Stimulated activated CD8-positive, alpha-beta memory T cell treated with anti-CD3 and anti-CD28 coated beads, Interleukin-2, amount 100 ng/mL, for 48 hours (primary cell): ENCODE measurements around the gene RERE.
"Not testable (repeated sequence)": the region's sequence is repeated elsewhere in the genome, so short reads cannot be mapped to it uniquely, and the experiment has no call there.

ENCODE experiments used
- DNase-seq, 2 donors: peaks; one replicate each; pipeline ENCODE4 v3.0.0-alpha.2; 2020; ENCODE audit warnings: low read depth in 2 of 2

The RERE gene

DNA sequence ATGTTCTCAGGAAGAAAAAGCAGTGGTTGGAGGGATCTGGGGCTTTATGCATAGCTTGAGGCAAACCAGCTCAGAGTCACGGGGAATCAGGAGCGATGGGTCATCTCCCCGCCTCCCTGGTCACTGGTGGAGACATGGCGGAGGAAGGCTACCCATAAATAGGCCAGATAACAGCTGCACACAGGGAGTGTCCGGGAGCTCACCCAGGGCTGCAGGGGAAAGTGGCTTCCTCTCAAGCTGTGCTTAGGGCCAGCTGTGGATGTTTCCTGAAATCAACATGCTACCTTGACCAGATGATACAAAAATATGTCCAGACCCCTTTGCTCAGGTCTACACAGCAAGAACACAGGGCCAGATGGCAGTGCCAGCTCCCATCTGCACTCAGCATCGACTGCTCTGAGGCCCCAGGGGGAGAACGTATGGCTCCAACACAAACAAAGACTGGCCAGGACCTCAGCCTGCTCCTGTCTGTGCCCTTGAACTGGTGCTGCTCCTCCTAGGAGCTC is 27.1 kb upstream of the RERE start:
- no peak for DNase-seq

DNA sequence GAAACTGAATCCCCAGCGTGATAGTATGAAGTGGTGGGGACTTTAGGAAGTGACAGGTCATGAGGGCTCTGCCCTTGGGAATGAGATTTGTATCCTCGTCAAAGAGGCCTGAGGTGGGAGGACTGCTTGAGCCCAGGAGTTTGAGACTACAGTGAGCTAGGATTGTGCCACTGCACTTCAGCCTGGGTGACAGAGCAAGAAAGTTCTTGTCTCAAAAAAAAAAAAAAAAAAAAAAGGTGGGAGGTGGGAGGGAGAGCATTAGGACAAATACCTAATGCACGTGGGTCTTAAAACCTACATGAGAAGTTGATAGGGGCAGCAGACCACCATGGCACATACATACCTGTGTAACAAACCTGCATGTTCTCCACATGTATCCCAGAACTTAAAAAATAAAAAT is 24.0 kb upstream of the RERE start:
- no peak for DNase-seq

DNA sequence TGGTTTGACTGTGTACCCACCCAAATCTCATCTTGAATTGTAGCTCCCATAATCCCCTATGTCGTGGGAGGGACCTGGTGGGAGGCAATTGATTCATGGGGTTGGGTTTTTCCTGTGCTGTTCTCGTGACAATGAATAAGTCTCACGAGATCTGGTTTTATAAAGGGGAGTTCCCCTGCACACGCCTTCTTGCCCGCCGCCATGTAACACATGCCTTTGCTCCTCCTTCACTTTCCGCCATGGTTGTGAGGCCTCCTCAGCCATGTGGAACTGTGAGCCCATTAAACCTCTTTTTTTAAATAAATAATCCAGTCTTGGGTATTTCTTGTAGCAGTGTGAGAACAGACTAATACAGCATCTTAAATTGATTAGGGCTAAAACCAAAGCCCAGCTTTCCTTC is 22.6 kb upstream of the RERE start:
- no peak for DNase-seq

DNA sequence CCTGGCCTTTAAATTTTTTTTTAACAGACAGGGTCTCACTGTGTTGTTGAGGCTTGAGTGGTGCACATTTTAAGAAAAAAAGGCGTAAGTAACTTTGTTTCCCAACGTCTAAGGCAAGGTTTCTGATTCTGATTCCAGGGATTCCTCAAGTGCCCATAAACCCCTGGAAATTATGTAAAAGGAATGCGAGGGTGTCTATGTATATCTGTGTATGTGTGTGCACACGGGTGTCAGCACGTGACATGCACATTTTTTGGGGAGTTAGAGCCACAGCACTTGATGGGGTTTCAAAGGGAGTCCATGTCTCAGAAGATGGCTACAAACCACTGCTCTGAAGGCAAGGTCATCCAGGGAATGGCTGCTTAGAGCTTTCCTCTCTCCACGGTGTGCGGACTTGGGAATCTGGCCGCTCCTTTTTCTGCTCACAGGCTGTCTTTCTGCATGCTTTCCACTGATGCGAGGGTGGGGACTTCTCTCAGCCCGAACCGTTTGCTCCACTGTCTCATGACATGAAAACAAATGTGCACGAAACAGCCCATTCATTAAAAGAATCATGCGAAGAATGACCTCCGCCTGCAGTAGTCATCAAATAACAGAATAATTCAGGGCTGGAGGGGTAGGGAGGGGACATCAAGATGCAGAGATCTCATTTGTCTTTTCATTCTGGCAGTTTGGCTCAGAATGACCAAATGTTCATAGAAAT is 18.7 kb upstream of the RERE start:
- no peak for DNase-seq

DNA sequence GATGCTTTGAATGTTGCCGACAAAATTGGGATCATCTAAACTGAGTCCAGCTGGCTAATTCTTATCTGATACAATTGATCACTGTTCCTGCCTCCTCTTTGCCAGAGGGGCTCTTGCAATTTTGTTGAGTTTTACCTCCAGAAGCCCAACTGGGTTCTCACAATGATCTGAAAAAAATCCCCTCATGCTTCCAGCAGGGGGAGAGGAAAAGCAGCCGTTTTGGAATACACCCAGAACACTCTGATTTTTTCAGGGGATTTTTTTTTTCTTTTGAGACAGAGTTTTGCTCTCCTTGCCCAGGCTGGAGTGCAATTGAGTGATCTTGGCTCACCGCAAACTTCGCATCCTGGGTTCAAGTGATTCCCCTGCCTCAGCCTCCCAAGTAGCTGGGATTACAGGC is 13.9 kb upstream of the RERE start:
- no peak for DNase-seq

DNA sequence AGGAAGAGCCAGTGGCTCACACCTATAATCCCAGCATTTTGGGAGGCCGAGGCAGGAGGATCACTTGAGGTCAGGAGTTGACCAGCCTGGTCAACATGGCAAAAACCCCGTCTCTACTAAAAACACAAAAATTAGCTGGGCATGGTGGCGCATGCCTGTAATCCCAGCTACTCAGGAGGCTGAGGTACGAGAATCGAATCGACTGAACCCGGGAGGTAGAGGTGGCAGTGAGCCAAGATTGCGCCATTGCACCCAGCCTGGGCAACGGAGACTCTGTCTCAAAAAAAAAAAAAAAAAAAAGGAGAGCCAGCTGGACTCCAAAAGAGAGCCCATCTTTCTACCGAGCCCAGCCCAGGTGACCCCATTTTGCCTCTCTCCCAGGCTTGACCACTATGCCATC is 13.3 kb upstream of the RERE start:
- not testable (repeated sequence) for DNase-seq

DNA sequence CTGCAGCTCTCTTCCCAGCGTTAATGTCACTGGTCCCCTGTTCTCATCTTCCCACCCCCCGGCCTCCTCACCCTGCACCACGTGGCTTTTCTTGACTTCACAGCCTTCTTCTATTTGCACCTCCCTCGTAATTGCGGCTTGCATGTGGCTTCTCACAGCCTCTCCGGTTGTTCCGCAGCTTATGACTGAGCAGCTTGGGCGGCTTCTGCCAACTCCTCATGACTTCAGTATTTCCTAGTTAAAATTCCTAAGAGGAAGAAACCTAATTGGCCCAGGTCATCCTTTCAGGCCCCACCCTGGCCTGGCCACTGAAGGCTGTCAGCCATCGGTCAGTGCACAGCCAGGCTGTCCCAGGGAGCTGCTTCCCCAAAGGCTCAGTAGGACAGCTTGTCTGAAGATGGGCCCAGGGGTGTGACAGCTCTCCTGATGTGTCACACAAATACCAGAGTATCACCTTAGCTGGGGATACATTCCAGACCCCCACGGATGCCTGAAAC is 8.6 kb upstream of the RERE start:
- DNase-seq = no peak

DNA sequence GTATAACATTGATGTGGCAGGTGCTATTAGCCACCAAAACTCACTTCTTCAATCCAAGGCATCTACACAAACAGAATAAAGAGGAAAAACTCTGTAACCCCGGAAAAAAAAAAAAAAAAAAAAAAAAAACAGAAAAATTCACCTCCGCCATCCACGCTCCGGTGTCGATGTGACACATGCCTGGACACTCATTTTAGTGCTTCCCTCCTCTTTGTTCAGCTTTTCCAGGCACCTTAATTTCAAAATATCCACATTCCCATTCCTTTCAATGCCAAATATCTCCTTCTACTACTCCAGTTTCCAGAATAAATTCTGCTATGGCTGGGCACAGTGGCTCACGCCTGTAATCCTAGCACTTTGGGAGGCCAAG is 5.8 kb upstream of the RERE start:
- no peak for DNase-seq

DNA sequence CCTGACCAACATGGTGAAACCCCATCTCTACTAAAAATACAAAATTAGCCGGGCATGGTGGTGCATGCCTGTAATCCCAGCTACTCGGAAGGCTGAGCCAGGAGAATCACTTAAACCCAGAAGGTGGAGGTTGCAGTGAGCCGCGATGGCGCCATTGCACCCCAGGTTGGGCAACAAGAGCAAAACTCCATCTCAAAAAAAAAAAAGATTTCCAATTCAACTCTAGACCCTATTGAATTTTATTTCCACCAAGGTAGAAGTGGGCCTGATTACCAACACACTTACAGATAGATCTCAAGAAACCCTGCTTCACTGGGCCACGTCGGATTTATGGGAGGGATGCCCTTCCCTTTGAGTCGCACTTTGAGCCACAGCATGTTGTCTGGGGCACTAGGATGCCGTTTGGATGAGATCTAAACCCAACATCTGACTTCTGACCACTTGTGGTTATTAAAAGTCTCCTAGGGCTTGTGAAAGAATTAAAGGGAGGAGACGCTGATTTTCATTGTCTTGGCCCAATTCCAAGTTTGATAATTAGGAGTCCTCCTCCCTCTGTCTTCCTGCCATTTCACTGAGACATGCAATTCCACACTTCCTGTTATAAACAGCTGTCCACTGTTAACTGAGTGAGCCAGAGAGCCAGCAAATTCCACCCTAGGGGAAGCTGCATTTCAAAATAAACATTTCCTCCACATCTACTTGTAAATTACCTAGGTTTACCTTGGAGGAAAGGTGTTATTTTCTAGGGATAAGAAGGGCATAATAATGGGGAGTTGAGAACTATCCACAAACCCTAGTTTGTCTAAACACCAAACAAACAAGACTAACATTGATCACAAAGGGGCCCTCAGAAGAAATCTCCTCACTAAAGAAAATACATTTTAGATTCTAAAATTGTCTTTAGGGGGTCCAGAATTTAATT is 5.2 kb upstream of the RERE start:
- DNase-seq = no peak

DNA sequence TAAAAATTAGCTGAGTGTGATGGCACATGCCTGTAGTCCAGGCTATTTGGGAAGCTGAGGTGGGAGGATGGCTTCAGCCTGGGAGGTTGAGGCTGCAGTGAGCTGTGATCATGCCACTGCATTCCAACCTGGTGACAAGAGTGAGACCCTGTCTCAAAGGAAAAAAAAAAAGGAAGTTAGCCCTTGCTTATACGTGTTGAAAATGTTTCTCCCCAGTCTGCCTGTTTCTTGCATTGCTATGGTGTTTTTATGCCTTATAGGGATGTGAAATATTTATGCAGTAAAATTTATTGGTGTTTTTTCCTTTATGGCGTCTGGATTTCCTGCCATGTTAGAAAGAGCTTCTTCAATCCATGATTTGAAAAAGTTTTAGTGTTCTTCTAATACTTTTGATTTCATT is 3.6 kb upstream of the RERE start:
- DNase-seq = no peak

DNA sequence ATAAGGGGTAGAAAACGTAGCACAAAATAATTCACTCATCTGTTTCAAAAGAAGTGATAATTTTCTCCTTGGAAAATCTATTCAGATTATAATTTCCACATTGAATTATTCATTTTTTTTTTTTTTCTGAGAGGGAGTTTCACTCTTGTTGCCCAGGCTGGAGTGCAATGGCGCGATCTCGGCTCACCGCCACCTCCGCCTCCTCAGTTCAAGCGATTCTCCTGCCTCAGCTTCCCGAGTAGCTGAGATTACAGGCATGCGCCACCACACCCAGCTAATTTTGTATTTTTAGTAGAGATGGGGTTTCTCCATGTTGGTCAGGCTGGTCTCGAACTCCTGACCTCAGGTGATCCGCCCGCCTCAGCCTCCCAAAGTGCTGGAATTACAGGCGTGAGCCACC is 1.3 kb upstream of the RERE start:
- DNase-seq = not testable (repeated sequence)

DNA sequence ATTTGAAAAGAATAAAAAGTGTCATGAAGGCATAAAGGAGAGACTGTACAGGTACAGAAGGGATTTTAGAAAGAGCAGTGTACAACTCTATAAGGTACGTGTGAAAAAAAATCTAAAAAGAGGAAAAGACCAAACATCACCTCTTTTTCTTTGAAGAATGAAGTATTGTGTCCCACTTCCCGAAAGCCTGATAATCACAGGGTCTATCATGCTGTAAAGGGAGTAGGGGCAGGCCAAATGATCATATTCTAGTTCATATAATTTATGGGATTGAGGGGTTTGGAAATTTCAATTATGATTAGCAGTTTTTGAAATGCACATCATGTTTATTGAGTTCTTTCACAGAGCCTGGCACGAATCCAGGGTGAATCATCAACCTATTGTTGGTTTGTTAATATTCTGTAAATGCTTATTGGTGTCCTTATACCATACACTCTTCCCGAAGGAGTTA is 910 bp upstream of the RERE start:
- DNase-seq = no peak

DNA sequence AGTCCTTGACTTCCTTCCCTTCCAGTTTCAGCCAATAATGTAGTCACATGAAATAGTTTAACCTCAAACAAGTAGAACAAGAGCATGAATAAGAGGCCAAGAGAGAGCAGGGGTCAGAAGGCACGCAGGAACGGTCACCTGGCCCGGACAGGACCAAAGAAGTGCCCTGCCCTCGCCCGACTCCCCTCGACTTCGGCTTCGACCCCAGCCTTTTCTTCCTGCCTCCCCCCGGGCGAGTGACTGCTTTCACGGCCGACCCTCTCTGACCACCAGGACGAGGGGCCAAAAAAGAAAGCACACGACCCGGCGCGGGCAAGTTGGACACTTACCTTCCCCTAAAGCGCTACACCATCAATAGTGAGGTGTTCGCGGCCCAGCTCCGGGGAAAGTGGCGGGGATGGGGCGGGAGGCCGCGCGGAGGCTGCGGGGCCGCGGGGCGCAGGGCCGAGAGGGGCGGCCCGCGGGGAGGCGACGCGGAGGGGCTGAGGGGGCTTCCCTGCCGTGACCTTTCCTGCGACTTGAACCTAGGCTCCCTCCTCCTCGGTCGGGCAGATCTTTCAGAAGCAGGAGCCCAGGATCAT is 519 bp downstream of the RERE start:
- no peak for DNase-seq

DNA sequence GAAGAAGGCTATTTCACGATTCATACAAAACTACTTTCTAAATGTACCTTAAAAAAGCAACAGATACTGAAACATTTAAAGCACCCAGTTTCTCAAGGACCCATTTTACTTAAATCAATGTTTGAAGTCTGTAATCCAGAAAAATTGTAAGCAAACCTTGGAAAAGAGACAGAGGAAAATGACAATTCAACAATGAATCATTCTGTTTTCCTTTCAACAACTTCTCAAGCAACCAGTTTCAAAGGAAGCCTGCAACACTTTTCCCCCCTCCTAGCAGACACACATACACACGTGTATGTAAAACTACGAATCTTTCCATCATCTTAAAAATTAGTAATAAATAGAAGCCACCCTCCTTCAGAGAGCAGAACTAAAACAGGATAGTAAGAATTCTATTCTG is 1.2 kb downstream of the RERE start:
- no peak for DNase-seq

DNA sequence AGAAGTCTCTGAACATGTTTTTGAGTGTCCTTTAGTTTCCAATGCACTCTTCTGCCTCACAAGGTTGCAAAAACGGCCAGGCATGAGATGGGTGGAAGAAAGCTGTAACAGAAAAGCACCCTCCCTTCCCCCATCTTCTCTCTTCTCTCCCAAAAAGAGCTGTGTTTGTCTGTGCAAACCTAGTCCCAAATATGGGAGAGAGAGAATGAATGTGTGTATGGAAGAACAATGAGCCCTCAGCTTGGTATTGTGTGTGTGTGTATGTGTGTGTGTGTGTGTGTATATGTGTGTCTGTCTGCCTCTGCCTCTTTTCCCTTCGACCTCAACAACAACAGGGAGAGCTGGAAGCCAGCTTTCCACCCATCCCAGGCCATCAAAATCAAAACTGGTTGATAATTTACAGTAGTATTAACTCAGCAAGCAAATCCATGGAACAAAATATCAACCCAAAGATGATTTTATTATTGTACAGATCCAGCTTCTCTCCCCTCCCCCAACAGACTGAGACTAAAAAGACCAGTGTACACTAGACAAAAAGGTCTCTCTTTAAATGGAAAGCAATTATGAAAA is 1.8 kb downstream of the RERE start:
- DNase-seq = no peak

DNA sequence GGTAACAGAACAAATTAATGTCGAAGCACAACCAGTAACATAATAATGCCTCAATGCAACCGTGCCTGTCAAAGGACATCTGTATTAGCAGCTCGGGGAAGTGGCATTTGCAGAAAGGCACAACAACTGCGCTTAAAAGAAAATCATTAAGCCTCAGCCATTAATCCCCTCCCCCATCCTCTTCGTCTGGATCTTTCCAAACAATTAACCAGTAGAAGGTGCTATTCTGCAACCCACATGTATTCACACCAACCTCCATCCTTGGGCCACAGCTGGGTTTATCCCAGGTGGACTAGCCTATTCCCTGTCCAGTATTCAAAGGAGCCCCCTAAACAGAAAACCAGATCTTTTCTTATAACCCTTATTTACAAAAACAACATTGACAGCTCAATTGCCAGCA is 2.6 kb downstream of the RERE start:
- no peak for DNase-seq

DNA sequence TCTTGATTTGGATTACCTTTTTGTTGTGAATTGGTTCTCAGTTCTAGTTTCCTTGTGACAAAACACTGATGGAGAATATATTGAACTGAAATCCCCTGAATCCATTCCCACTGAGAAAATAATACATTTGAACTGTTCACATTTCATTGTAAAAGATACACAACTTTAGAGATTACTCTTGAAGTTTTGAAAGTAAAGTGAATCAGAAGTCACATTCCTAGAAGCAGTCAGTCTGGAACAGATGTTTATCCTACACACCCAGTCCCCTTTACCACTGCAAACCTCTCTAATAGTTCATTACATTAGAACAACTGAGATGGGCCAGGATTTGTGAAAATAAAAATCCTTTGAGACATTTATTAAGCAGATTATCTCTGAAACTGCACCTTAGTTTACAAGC is 3.4 kb downstream of the RERE start:
- DNase-seq = no peak

DNA sequence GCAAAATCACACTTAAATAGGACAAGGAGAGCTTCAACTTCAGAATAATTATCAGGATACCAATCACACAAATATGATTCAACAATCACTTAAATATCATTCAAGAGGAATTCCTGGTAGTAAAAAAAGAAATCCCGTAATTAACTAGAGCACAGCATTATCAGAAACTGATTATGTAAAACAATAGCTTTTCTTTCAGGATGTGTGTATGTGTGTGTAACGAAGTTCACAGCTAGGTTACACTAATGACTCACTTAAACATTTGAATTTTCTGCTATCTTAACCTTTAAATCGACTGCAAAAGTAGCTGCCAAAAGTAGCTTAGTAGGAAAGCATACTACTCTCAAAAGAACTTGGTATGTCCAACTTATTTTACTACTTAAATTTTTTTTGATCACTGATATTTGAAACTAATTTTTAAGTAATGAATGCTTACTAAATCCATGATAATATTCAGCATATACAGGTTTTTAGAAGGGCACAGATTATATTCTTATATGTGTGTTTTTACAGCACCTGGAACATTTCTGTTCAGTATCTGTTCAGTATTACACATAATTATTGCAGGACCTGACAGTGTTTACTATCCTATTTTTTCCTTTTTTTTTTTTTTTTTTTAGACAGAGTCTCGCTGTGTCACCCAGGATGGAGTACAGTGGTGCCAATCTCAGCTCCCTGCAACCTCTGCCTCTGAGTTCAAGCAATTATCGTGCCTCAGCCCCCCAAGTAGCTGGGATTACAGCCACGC is 4.2 kb downstream of the RERE start:
- no peak for DNase-seq

DNA sequence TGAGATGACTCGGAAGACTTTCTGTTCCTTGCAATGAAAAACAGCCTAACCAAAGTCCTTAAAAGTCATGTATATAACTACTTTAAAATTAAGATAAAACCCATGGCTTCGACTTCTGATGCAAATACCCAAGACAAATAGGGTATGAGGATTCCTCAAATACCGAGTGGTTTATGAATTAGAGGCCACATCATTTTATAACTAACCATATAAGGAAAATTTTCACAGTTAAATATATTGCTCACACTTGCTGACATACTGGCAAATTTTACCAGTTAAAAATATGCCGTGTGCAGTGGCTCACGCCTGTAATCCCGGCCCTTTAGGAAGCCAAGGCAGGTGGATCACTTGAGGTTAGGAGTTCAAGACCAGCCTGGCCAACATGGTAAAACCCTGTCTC is 5.4 kb downstream of the RERE start:
- no peak for DNase-seq

DNA sequence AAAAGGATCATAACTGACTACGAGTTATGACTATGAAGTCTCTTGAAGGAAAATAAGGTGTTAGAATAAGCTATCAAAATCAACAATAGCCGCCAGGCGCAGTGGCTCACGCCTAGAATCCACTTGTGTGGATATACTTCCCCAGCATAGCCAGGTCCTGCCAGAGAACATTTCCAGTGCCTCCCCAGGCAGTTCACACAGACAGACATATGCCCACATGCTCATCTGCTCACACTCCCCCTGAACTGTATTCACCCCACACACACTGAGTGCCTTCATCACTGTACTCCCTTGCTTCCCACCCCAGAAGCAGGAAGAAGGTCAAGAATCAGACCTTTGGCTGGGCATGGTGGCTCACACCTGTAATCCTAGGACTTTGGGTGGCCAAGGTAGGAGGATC is 6.5 kb downstream of the RERE start:
- DNase-seq = no peak

DNA sequence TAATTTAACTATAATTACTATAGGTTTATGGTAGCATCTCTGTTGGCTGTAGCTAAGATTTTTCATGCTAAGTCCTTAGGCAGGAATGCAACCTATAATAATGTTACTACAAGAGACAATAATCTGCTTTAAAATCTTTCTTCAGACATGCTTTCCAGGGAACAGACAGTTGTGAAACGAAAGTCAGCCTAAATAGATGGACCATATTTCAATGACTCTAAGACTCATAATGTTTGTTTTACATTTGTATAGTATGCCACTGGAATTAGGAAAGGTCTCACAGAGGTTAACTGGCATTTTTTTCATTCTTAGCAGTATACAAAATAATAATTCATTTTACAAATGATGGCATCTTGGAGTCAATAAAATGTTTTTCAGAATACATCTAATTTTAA is 8.1 kb downstream of the RERE start:
- DNase-seq = no peak

DNA sequence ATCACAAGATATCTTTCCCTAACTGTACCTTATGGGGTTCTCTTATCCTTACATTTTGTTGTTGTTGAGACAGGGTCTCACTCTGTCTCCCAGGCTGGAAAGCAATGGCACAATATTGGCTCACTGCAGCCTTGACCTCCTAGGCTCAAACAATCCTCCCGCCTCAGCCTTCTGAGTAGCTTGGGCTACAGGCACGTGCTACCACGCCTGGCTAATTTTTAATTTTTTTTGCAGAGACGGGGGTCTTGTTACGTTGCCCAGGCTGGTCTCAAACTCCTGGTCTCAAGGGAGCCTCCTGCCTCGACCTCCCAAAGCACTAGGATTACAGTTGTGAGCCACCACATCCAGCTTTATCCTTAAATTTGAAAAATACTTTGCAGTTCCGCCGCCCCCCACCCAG is 10.4 kb downstream of the RERE start:
- DNase-seq = no peak
